Activated T-cell treated with anti-CD3 and anti-CD28 coated beads for 1 hour (primary cell): Measurements from ENCODE around the gene CACTIN.

Source experiments
- DNase-seq: peaks from one replicate; pipeline ENCODE4 v3.0.0-alpha.2; 2020; ENCODE audit warnings: low read depth

Gene CACTIN

DNA sequence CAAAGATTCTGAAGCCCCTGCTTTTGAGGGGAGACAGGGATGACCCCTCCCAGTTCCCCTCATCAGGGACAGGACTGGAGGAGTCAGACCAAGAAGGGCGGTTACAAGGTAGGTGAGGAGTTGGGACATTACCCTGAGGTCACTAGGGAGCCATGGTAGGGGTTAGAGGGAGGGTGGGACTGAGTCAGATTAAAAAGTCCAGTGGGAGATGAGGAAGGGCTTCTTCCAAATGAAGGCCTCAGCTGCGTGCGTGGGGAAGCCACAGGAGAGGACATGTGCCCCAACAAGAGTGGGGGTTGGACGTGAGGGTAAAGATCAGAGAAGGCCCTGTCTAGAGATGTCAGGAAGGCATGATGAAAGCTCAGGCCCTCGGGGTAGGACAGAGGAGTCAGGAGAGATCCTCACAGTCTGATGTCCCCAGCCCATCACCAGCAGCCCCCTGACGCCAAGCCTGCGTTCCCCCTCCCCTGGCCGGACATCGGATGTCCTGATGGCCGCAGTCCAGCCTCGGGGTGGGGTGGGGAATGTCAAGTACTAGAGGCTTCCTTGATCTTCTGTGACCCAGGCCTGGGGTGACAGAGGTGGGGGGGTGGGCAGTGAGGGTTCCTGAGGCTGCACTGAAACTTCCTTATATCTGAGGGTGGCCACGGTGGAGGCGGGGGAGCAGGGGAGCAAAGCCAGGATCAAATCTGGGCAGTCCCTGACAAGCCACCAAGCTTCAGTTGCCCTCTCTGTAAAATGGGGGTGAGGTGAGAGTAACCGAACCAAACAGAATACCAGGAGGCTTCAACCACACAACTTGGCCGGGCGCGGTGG is 62.7 kb downstream of the CACTIN start:
- DNase-seq = no peak
